HEK293 (cell line): ENCODE results near the gene RBBP8NL.

Experiments used
- CTCF ChIP-seq: fragments of 450-650 bp; formaldehyde crosslinking; IDR thresholded peaks from 2 replicates; pipeline ENCODE4 v1.5.1; 2016; ENCODE audit warnings: missing biosample characterization, missing genetic modification characterization
- KLF1 ChIP-seq: fragments of 450-650 bp; formaldehyde crosslinking; IDR thresholded peaks from 2 replicates; pipeline ENCODE4 v1.5.1; 2016; ENCODE audit warnings: missing biosample characterization, missing genetic modification characterization
- ZFP37 ChIP-seq: fragments of 450-650 bp; formaldehyde crosslinking; IDR thresholded peaks from 2 replicates; pipeline ENCODE4 v1.5.1; 2016; ENCODE audit warnings: missing biosample characterization, missing genetic modification characterization
- ZNF571 ChIP-seq: fragments of 450-650 bp; formaldehyde crosslinking; IDR thresholded peaks from 2 replicates; pipeline ENCODE4 v1.5.0; 2017; ENCODE audit warnings: missing biosample characterization, missing genetic modification characterization
- ZNF792 ChIP-seq: fragments of 450-650 bp; formaldehyde crosslinking; IDR thresholded peaks from 2 replicates; pipeline ENCODE4 v1.5.1; 2016; ENCODE audit warnings: missing biosample characterization, missing genetic modification characterization
- ZNF830 ChIP-seq: fragments of 450-650 bp; IDR thresholded peaks from 2 replicates; pipeline ENCODE4 v1.5.0; 2018; ENCODE audit warnings: missing biosample characterization, missing genetic modification characterization, low read depth, mild to moderate bottlenecking, moderate library complexity

GRCh38 chr20:62413025-62413570 is 14.2 kb downstream of the RBBP8NL start:
- TF ChIP-seq CTCF (tag by site-specific recombination), result no peak
- no peak for TF ChIP-seq ZFP37
- TF ChIP-seq KLF1 (tag by site-specific recombination), result no peak
- no peak for TF ChIP-seq ZNF792 (tag by site-specific recombination)
- TF ChIP-seq ZNF571, result no peak
- TF ChIP-seq ZNF830 (tag by site-specific recombination), result no peak
